ENCODE data around the gene SLC25A22.

Gene SLC25A22

GRCh38 chr11:821512-822371 is 23.7 kb upstream of the SLC25A22 start:
- peak; percentile 64 for DNase-seq

- no peak for DNase-seq
These were observed 22.8 kb upstream of the SLC25A22 start for GRCh38 chr11:820655-821511.

- peak; percentile 88 for DNase-seq
These were observed 22.0 kb upstream of the SLC25A22 start for GRCh38 chr11:819943-820649.

- peak; percentile 97 for DNase-seq
These were observed 21.2 kb upstream of the SLC25A22 start for GRCh38 chr11:819129-819931.

GRCh38 chr11:818396-819128 is 20.5 kb upstream of the SLC25A22 start, which contains the start of gene PNPLA2:
Gene PNPLA2 (plus strand): TSS chr11:818914. CDS start chr11:819719, 805 bp downstream.
- DNase-seq: no peak

GRCh38 chr11:816433-816779 is 18.3 kb upstream of the SLC25A22 start:
- DNase-seq: no peak

GRCh38 chr11:815675-816432 is 17.8 kb upstream of the SLC25A22 start:
- no peak for DNase-seq

- DNase-seq: no peak
These were observed 15.5 kb upstream of the SLC25A22 start for GRCh38 chr11:813456-814096.

- DNase-seq: no peak
These were observed 15.0 kb upstream of the SLC25A22 start for GRCh38 chr11:813072-813455.

- DNase-seq: no peak
These were observed 14.3 kb upstream of the SLC25A22 start for GRCh38 chr11:812390-812789.

GRCh38 chr11:811446-812245 is 13.6 kb upstream of the SLC25A22 start:
- no peak for DNase-seq

- DNase-seq: peak; percentile 57
These were observed 12.0 kb upstream of the SLC25A22 start for GRCh38 chr11:810040-810567.

GRCh38 chr11:809287-810039 is 11.4 kb upstream of the SLC25A22 start, which contains the start of gene RPLP2:
Gene RPLP2 (plus strand): TSS chr11:809967. CDS start chr11:810235, 268 bp downstream.
- DNase-seq: peak; percentile 99

- DNase-seq: peak; percentile 47
These were observed 10.6 kb upstream of the SLC25A22 start for GRCh38 chr11:808427-809286.

- DNase-seq: peak; percentile 55
These were observed 6.5 kb upstream of the SLC25A22 start for GRCh38 chr11:804599-804964.

- DNase-seq: peak; percentile 74
These were observed 5.9 kb upstream of the SLC25A22 start for GRCh38 chr11:803770-804598.

GRCh38 chr11:803467-803742 is 5.3 kb upstream of the SLC25A22 start:
- no peak for DNase-seq

All from NCI-H69 (cell line).